ENCODE measurements around the gene ITGA8.
"Not testable (repeated sequence)": the region's sequence is repeated elsewhere in the genome, so short reads cannot be mapped to it uniquely, and the experiment has no call there.

ITGA8 gene

DNA sequence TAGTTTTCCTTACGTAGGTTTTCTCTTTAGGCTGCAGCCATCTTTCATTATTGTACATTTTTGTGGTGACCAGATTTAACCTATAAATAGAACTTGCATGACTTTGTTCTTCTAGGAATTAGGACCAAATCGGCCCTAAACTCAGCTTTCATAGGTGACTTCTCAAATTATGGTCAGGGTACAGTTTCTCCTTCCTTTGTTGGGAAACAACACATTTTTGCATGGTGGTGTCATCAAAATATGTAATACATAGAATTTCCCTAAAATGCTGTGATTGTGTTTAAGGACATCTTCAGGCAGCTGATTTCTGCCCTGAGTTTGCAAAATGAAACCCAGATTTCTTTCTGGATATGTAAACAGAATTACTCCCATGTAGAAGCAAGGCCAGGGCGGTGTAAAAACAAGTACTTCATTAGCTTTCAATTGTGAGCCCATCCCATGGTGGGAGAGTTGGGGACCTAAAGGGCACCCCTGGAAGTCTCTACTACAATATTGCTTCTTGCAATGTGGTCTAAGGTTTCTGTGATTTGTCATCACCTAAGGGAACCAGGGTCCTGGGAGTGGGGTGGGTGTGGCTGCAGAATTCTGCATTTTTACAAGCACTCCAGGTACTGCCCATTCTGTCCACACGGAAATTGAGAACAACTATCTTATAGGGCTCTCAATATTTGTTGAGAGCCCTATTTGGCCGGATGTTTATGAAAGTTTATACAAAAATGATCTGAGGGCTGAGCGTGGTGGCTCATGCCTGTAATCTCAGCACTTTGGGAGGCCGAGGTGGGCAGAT lies 227.7 kb downstream of the ITGA8 start:
- no peak for DNase-seq (ENCODE audit: low spot score)

GRCh38 chr10:15489431-15489830 lies 230.3 kb downstream of the ITGA8 start:
- DNase-seq (ENCODE audit: low spot score), result no peak

DNA sequence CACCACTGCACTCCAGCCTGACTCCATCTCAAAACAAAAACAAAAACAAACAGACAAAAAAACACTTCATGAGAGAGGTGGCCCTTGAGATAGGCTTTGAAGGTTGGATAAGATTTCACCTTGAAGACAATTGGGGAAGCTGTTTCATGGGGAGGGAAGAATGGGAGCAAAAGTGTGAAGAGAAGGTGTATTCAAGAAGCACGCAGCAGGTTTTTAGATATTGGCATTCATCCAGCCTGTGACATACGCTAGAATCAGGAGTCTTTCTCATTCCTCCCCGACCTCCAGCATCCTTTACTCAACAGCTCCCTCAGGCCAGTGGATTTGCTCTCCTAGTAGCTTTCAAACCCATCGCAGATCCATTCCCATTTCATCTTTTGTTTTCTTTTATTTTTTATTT lies 232.3 kb downstream of the ITGA8 start:
- DNase-seq (ENCODE audit: low spot score), result no peak

GRCh38 chr10:15486404-15486803 lies 233.3 kb downstream of the ITGA8 start:
- DNase-seq (ENCODE audit: low spot score), result no peak

DNA sequence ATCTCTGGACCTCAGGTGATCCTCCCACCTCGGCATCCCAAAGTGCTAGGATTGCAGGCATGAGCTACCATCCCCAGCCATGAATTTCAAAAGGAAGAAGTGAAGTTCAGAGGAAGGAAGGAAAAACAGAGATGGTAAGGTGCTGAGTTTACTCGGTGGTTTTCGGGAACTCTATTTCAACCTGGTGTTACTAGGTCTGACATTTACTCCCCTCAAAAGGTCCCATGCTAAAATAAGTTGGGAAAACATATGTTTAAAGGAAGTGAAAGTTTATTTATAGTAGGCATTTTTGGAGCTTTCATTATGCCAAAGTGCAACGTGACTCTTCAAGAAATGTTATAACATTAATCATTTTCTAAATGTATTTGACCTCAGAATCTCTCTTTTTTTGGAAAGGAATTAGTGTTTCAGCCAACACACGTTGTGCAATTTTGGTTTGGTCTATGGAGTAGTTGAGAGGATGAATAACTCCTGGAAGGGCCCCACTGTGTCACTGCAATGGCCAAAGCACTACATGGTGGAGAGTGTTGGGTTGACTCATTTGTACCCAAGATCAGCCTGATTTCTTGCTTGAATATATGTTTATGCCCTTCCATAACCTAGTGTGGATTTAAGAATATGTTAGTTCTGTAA lies 233.9 kb downstream of the ITGA8 start:
- no peak for DNase-seq (ENCODE audit: low spot score)

GRCh38 chr10:15485027-15485426 lies 234.7 kb downstream of the ITGA8 start:
- no peak for DNase-seq (ENCODE audit: low spot score)

DNA sequence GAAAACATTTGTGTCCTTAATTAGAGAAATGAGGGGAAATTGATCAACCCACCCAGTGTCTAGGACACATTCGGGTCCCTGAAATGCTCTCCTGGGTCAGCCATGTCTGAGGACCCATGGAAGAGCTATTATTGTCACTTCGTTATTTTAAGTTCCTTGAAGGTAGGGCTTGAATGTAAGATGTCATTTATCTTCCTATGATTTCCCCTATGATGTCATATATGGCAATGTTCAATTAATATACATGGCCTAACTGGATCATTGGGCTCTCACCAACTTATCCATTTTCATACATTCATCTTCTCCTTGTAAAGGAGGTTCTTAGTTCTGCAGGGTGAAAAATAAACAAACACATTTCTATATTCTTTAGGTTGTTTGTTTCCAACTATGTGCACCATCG lies 235.6 kb downstream of the ITGA8 start:
- no peak for DNase-seq (ENCODE audit: low spot score)

- no peak for DNase-seq (ENCODE audit: low spot score)
Measured at GRCh38 chr10:15483215-15484075, 236.3 kb downstream of the ITGA8 start.

- DNase-seq (ENCODE audit: low spot score), result no peak
Measured at GRCh38 chr10:15482156-15482555, 237.6 kb downstream of the ITGA8 start.

DNA sequence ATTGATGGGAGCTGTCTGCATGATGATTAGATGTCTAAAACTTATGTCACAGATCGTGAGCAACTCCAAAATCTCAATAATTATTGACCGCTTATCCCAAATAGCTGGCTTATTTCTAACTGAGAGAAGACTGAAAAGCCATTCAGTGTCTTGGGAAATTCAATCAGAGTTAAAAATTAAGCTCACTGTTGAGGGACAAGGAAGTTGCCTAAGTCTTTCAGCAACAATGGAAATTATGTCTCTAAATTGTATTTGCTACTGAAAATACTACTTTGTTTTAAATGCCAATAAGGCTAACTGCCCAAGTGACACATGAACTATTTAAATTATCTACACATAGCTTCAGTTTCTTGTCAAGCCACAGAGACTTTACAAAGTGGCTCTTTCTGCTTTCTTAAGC lies 240.8 kb downstream of the ITGA8 start:
- DNase-seq (ENCODE audit: low spot score), result no peak

GRCh38 chr10:15478429-15478828 lies 241.3 kb downstream of the ITGA8 start:
- DNase-seq (ENCODE audit: low spot score), result no peak

GRCh38 chr10:15476337-15476736 lies 243.4 kb downstream of the ITGA8 start:
- DNase-seq (ENCODE audit: low spot score), result no peak

DNA sequence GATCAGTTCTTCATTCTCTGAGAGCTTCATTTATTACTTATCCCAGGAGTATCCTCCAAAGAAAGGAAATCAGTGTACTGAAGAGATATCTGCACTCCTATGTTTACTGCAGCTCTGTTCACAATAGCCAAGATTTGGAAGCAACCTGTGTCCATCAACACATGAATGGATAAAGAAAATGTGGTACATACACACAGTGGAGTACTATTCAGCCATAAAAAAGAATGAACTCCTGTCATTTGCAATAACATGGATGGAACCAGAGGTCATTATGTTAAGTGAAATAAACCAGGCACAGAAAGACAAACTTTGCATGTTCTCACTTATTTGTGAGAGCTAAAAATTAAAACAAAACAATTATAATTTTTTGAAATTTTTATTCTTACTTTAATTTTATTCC lies 244.3 kb downstream of the ITGA8 start:
- not testable (repeated sequence) for DNase-seq (ENCODE audit: low spot score)

GRCh38 chr10:15474671-15475070 lies 245.1 kb downstream of the ITGA8 start:
- no peak for DNase-seq (ENCODE audit: low spot score)

DNA sequence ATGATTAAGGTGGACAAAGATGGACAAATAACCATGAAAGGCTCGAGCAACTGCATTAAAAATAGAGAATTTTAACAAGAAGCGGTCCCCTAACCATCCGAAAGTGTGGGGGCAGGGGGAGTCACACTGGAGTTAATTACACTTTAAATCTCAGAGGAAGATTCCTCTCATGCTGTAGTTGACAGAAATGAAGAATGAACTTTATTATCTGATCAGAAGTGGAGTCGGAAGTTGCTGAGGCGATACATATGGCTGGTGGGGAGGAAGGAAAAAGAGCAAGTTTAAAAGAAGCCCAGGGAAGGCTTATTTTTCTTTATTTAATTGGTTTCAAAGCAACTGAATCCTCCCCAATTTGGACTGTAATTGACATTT lies 246.3 kb downstream of the ITGA8 start:
- DNase-seq (ENCODE audit: low spot score), result no peak

DNA sequence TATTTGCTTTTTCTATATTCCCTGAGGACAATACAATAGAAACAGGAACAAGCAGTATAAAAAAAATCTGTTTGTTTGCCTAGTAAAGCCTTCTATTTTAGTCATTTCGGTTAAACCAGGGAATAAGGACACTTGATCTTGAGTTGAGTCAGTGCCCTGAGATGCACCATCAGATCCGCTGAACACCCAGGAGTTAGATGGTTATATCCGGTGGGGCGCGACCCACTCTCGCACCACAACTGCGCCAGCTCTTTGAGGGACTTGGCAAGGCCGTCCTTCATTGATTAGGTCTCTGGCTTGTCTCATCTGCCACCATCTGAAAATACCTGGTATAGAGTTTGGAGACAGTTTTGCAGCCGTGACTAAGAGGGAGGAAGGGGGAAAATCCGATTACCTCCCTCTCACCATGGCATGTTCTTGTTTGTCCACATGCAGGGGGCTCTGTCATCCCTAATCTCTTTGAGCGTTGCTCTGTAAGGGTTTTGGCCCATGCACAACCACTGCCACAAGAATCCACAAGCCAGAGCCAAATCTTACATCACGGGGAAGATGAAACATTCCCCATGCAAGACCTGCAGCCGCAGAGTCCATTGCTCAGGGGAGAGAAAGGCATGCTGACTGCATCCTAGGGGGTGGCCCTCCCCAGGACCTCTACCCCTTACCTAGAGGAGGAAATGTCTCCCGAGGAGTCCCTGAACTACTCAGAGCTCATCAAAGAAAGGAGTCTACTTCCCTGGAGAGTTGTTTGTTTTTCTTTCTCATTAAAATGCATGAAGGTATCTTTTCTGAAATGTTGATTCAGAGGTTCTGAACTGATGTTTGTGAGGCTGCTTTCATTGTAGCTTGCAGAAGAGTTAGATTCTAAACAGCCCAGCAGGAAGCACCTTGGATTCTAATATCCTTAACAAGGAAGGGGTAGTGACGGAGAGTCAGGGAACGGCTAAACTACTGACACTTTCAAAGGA lies 247.0 kb downstream of the ITGA8 start:
- DNase-seq (ENCODE audit: low spot score), result no peak

- DNase-seq (ENCODE audit: low spot score), result no peak
Measured at GRCh38 chr10:15472008-15472407, 247.7 kb downstream of the ITGA8 start.

GRCh38 chr10:15469111-15469510 lies 250.6 kb downstream of the ITGA8 start:
- DNase-seq (ENCODE audit: low spot score), result no peak

- DNase-seq (ENCODE audit: low spot score), result no peak
Measured at GRCh38 chr10:15464381-15464780, 255.3 kb downstream of the ITGA8 start.
